ENCODE data around the gene DGKA.

The DGKA gene

GRCh38 chr12:55931317-55931779 is 386 bp downstream of the DGKA start:
- H2BK15ac ChIP-seq (ENCODE audit: low read length) = peak overlapping the region; percentile 4

DNA sequence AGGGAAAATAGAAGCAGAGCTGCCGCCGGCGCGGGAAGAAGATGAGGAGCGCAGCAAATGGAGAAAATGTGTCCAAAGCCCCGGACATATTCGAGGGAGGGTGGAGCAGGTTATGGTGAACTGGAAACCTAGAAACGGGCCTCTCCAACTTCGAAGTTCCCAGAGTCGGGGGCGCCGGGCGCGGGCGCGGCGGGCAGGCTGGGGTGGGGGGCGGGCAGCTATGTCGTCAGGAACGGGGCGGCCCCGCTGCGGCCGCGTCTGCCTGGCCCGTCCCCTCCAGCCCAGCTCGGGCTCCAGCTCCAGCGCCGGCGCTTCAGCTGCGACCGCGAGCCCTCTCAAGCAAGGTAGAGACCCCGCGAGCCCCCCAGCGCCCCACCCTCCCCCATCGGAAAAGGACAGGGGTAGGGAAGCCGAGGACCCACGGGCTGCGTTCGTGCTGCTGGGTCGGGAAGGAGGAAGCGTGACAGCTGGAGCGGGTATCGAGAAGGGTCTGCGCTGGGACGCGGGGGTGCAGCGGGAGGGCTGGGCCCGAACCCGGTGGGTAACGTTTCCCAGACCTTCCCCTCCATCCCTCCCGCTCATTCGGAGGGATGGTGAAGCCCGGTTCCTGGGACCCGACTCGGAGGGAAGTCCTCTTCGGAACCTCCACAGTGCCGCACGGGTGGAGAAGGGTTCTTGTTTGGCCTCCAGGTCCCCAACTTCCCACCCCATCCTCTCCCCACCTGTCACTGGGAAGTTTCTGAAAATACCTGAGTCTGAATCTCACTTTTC is 1.0 kb downstream of the DGKA start:
- H2BK12ac ChIP-seq (ENCODE audit: low read length) = no peak overlapping the region
- H3K23ac ChIP-seq (ENCODE audit: low read depth, low read length, poor library complexity) = peak overlapping the region; percentile 60
- no peak for DNase-seq (ENCODE audit: low spot score)
- H4K91ac ChIP-seq (ENCODE audit: low read depth, low read length, poor library complexity) = no peak overlapping the region
- no peak overlapping the region for H4K8ac ChIP-seq (ENCODE audit: low read depth, low read length)
- no peak overlapping the region for H3K4ac ChIP-seq (ENCODE audit: low read length)
- peaks cover 9 to 16% of the 10 kb centered on the region in 2 donors for H3K4me1 ChIP-seq (ENCODE audit: control insufficient read depth in 2 of 2, insufficient read depth in 1 of 2, low read depth in 1 of 2, low read length in 2 of 2)
- H3K79me1 ChIP-seq (ENCODE audit: low read depth, low read length) = no peaks in the 10 kb centered on the region
- no peak overlapping the region for H2BK5ac ChIP-seq (ENCODE audit: low read length)
- no peak overlapping the region for H3K14ac ChIP-seq (ENCODE audit: low read length)
- no peaks in the 10 kb centered on the region for H3K36me3 ChIP-seq (replicated peaks in 1 of 2; ENCODE audit: control insufficient read depth in 2 of 2, insufficient read depth in 2 of 2, low read length in 2 of 2)
- H3K4me3 ChIP-seq (ENCODE audit: low read length in 2 of 2) = peak overlapping the region; percentile 58 to 81
- peak overlapping the region; percentile 88 for H2AFZ ChIP-seq (ENCODE audit: low read length)
- H3K9me3 ChIP-seq (replicated peaks in 1 of 2; ENCODE audit: control insufficient read depth in 2 of 2, insufficient read depth in 1 of 2, low read depth in 1 of 2, low read length in 2 of 2) = no peaks in the 10 kb centered on the region
- peak overlapping the region; percentile 71 for H3K9ac ChIP-seq (ENCODE audit: low read depth, low read length, poor library complexity)
- peaks cover 4 to 47% (median 20%) of the 10 kb centered on the region in 3 experiments for H3K27me3 ChIP-seq (ENCODE audit: control insufficient read depth in 3 of 3, insufficient read depth in 3 of 3, low read depth in 1 of 3, low read length in 3 of 3)
- H2AK5ac ChIP-seq (ENCODE audit: low read depth, low read length) = no peak overlapping the region
- H2BK15ac ChIP-seq (ENCODE audit: low read length) = peak overlapping the region; percentile 31
- no peak overlapping the region for H2BK120ac ChIP-seq (ENCODE audit: low read depth, low read length)
- no CpG with 5 or more reads among the region's 60 CpGs for WGBS, 2 donors (ENCODE audit: extremely low coverage in 2 of 2, insufficient read length in 2 of 2, insufficient replicate concordance in 1 of 2)
- H3K27ac ChIP-seq (replicated peaks; ENCODE audit: low read length) = no peak overlapping the region
- H3K18ac ChIP-seq (ENCODE audit: low read length) = peak overlapping the region; percentile 55
- peak overlapping the region; percentile 80 for H3K4me2 ChIP-seq (ENCODE audit: insufficient read depth, low read length, poor library complexity, severe bottlenecking)

More at GRCh38 chr12:55931317-55931779, 386 bp downstream of the DGKA start:
- H3K4me3 ChIP-seq (ENCODE audit: low read length in 2 of 2) = peak overlapping the region; percentile 58
- no peak overlapping the region for H3K4ac ChIP-seq (ENCODE audit: low read length)
- peaks cover 4 to 44% (median 20%) of the 10 kb centered on the region in 3 experiments for H3K27me3 ChIP-seq (ENCODE audit: control insufficient read depth in 3 of 3, insufficient read depth in 3 of 3, low read depth in 1 of 3, low read length in 3 of 3)
- no peak overlapping the region for H2BK5ac ChIP-seq (ENCODE audit: low read length)
- no peaks in the 10 kb centered on the region for H3K9me3 ChIP-seq (replicated peaks in 1 of 2; ENCODE audit: control insufficient read depth in 2 of 2, insufficient read depth in 1 of 2, low read depth in 1 of 2, low read length in 2 of 2)
- no peak overlapping the region for H3K14ac ChIP-seq (ENCODE audit: low read length)
- peaks cover 9 to 16% of the 10 kb centered on the region in 2 donors for H3K4me1 ChIP-seq (ENCODE audit: control insufficient read depth in 2 of 2, insufficient read depth in 1 of 2, low read depth in 1 of 2, low read length in 2 of 2)
- H2BK12ac ChIP-seq (ENCODE audit: low read length) = no peak overlapping the region
- peak overlapping the region; percentile 88 for H2AFZ ChIP-seq (ENCODE audit: low read length)
- H2AK5ac ChIP-seq (ENCODE audit: low read depth, low read length) = no peak overlapping the region
- no peak overlapping the region for H3K23ac ChIP-seq (ENCODE audit: low read depth, low read length, poor library complexity)
- H2BK120ac ChIP-seq (ENCODE audit: low read depth, low read length) = no peak overlapping the region
- no peak for DNase-seq (ENCODE audit: low spot score)
- no CpG with 5 or more reads among the region's 10 CpGs for WGBS, 2 donors (ENCODE audit: extremely low coverage in 2 of 2, insufficient read length in 2 of 2, insufficient replicate concordance in 1 of 2)
- H4K91ac ChIP-seq (ENCODE audit: low read depth, low read length, poor library complexity) = no peak overlapping the region
- no peaks in the 10 kb centered on the region for H3K79me1 ChIP-seq (ENCODE audit: low read depth, low read length)
- H3K9ac ChIP-seq (ENCODE audit: low read depth, low read length, poor library complexity) = no peak overlapping the region
- H4K8ac ChIP-seq (ENCODE audit: low read depth, low read length) = no peak overlapping the region
- H3K36me3 ChIP-seq (replicated peaks in 1 of 2; ENCODE audit: control insufficient read depth in 2 of 2, insufficient read depth in 2 of 2, low read length in 2 of 2) = no peaks in the 10 kb centered on the region
- peak overlapping the region; percentile 80 for H3K4me2 ChIP-seq (ENCODE audit: insufficient read depth, low read length, poor library complexity, severe bottlenecking)
- H3K18ac ChIP-seq (ENCODE audit: low read length) = peak overlapping the region; percentile 49
- no peak overlapping the region for H3K27ac ChIP-seq (replicated peaks; ENCODE audit: low read length)

DNA sequence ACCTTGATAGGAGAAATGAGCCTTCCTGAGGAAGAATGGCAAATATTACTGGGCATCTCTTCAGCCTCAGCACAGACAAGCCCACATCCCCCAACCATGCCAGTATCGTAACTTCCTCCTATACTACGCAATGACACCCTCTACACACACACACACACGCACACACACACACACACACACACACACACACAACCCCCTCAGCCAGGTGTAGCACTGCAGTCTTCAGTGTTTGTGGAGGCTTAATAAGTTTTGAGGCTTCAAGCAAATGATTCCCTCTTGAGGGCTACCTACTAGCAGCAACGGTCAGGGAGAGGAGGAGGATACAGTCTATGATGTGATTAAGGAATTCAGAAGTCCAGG is 1.6 kb downstream of the DGKA start:
- DNase-seq (ENCODE audit: low spot score) = no peak
- H3K4me1 ChIP-seq (ENCODE audit: control insufficient read depth in 2 of 2, insufficient read depth in 1 of 2, low read depth in 1 of 2, low read length in 2 of 2) = peaks cover 9 to 16% of the 10 kb centered on the region in 2 donors
- no peak overlapping the region for H2BK12ac ChIP-seq (ENCODE audit: low read length)
- H3K4me3 ChIP-seq (ENCODE audit: low read length in 2 of 2) = peak overlapping the region; percentile 58 to 81
- no peak overlapping the region for H4K91ac ChIP-seq (ENCODE audit: low read depth, low read length, poor library complexity)
- no peak overlapping the region for H3K18ac ChIP-seq (ENCODE audit: low read length)
- H2AK5ac ChIP-seq (ENCODE audit: low read depth, low read length) = no peak overlapping the region
- peak overlapping the region; percentile 80 for H3K4me2 ChIP-seq (ENCODE audit: insufficient read depth, low read length, poor library complexity, severe bottlenecking)
- no peak overlapping the region for H3K27ac ChIP-seq (replicated peaks; ENCODE audit: low read length)
- H3K79me1 ChIP-seq (ENCODE audit: low read depth, low read length) = no peaks in the 10 kb centered on the region
- no peaks in the 10 kb centered on the region for H3K36me3 ChIP-seq (replicated peaks in 1 of 2; ENCODE audit: control insufficient read depth in 2 of 2, insufficient read depth in 2 of 2, low read length in 2 of 2)
- peak overlapping the region; percentile 88 for H2AFZ ChIP-seq (ENCODE audit: low read length)
- no peak overlapping the region for H2BK5ac ChIP-seq (ENCODE audit: low read length)
- no peak overlapping the region for H3K14ac ChIP-seq (ENCODE audit: low read length)
- no peak overlapping the region for H3K23ac ChIP-seq (ENCODE audit: low read depth, low read length, poor library complexity)
- H3K27me3 ChIP-seq (ENCODE audit: control insufficient read depth in 3 of 3, insufficient read depth in 3 of 3, low read depth in 1 of 3, low read length in 3 of 3) = peaks cover 4 to 47% (median 20%) of the 10 kb centered on the region in 3 experiments
- H3K9ac ChIP-seq (ENCODE audit: low read depth, low read length, poor library complexity) = peak overlapping the region; percentile 27
- no CpG with 5 or more reads among the region's 4 CpGs for WGBS, 2 donors (ENCODE audit: extremely low coverage in 2 of 2, insufficient read length in 2 of 2, insufficient replicate concordance in 1 of 2)
- no peak overlapping the region for H3K4ac ChIP-seq (ENCODE audit: low read length)
- no peak overlapping the region for H2BK120ac ChIP-seq (ENCODE audit: low read depth, low read length)
- no peaks in the 10 kb centered on the region for H3K9me3 ChIP-seq (replicated peaks in 1 of 2; ENCODE audit: control insufficient read depth in 2 of 2, insufficient read depth in 1 of 2, low read depth in 1 of 2, low read length in 2 of 2)
- no peak overlapping the region for H2BK15ac ChIP-seq (ENCODE audit: low read length)
- no peak overlapping the region for H4K8ac ChIP-seq (ENCODE audit: low read depth, low read length)

- H3K27ac ChIP-seq (replicated peaks; ENCODE audit: low read length) = no peak overlapping the region
Measured at GRCh38 chr12:55933169-55933798, 2.3 kb downstream of the DGKA start.

More at GRCh38 chr12:55933169-55933798, 2.3 kb downstream of the DGKA start:
- Histone ChIP-seq H3K36me3 (replicated peaks in 1 of 2; ENCODE audit: control insufficient read depth in 2 of 2, insufficient read depth in 2 of 2, low read length in 2 of 2) (no peaks in the 10 kb centered on the region), H3K4me2 (ENCODE audit: insufficient read depth, low read length, poor library complexity, severe bottlenecking) (no peak overlapping the region), H2BK12ac (ENCODE audit: low read length) (no peak overlapping the region), H2AK5ac (ENCODE audit: low read depth, low read length) (peak overlapping the region; percentile 14), H3K9ac (ENCODE audit: low read depth, low read length, poor library complexity) (no peak overlapping the region), H3K4me1 (ENCODE audit: control insufficient read depth in 2 of 2, insufficient read depth in 1 of 2, low read depth in 1 of 2, low read length in 2 of 2) (peaks cover 9 to 16% of the 10 kb centered on the region in 2 donors), H2BK5ac (ENCODE audit: low read length) (no peak overlapping the region), H4K91ac (ENCODE audit: low read depth, low read length, poor library complexity) (no peak overlapping the region), H4K8ac (ENCODE audit: low read depth, low read length) (no peak overlapping the region), H3K4ac (ENCODE audit: low read length) (no peak overlapping the region), H3K4me3 (ENCODE audit: low read length in 2 of 2) (no peak overlapping the region), H3K9me3 (replicated peaks in 1 of 2; ENCODE audit: control insufficient read depth in 2 of 2, insufficient read depth in 1 of 2, low read depth in 1 of 2, low read length in 2 of 2) (no peaks in the 10 kb centered on the region), H3K23ac (ENCODE audit: low read depth, low read length, poor library complexity) (no peak overlapping the region), H3K18ac (ENCODE audit: low read length) (no peak overlapping the region), H2BK15ac (ENCODE audit: low read length) (no peak overlapping the region), H3K14ac (ENCODE audit: low read length) (no peak overlapping the region), H3K79me1 (ENCODE audit: low read depth, low read length) (no peaks in the 10 kb centered on the region), H3K27me3 (ENCODE audit: control insufficient read depth in 3 of 3, insufficient read depth in 3 of 3, low read depth in 1 of 3, low read length in 3 of 3) (peaks cover 4 to 47% (median 20%) of the 10 kb centered on the region in 3 experiments), H2BK120ac (ENCODE audit: low read depth, low read length) (no peak overlapping the region), H2AFZ (ENCODE audit: low read length) (no peak overlapping the region)
- WGBS, 2 donors (ENCODE audit: extremely low coverage in 2 of 2, insufficient read length in 2 of 2, insufficient replicate concordance in 1 of 2) = no CpG with 5 or more reads among the region's 7 CpGs
- DNase-seq (ENCODE audit: low spot score) = no peak

Data from neuronal stem cell (in vitro differentiated cells).